ENCODE results near the gene RAI14. TPM values are rescaled to one million over a fixed set of nuclear protein-coding genes. Genes with fewer than 3 reads are reported as not detected.

Gene RAI14
- total and polyA plus RNA-seq, 4 experiments from 2014 or later = 0.15 to 2.6 (median 2.1) TPM

DNA sequence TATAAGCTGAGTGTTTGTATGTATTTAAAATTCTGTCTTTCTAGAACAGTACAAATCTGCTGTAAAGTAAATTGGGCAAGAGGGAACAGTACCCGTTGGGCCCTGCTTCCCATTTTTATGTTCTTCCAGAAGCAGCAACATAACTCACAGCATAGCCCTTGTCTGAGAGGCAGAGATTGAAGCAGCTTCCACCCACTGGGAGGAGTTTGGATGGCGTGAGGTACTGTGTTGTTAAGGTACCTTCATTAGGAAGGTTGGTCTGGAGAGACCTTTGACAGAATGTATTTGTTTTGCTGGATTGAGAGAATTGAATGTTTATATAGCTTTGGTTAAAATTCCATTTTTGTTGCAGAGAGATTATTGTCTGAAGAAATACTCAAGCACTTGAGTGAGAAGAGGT, 24.8 kb downstream of the RAI14 start:
- intact Hi-C loops (cut with micrococcal nuclease) = no loop called here
- Mint-ChIP-seq H3K27ac (no peak overlapping the region), H3K36me3 (no peaks in the 10 kb centered on the region), H3K9me3 (no peaks in the 10 kb centered on the region), H3K27me3 (peaks cover 2 to 3% of the 10 kb centered on the region in 2 donors), H3K4me1 (no peaks in the 10 kb centered on the region), H3K4me3 (no peak overlapping the region)
- no peak overlapping the region for H3K27ac ChIP-seq (ENCODE audit: low read depth, low read length)
- H3K36me3 ChIP-seq (ENCODE audit: insufficient read depth, low read length) = no peaks in the 10 kb centered on the region
- ChIA-PET POLR2A (ENCODE audit: partially characterized antibody) (no interaction called here), CTCF (ENCODE audit: partially characterized antibody) (no interaction called here)
- H3K4me3 ChIP-seq (ENCODE audit: low read length in 2 of 2) = no peak overlapping the region
- no peaks in the 10 kb centered on the region for H3K4me1 ChIP-seq (ENCODE audit: insufficient read depth, low read length)
- H3K9me3 ChIP-seq (ENCODE audit: control insufficient read depth in 1 of 2, low read length in 2 of 2) = no peaks in the 10 kb centered on the region
- no peak for DNase-seq
- H3K27me3 ChIP-seq (ENCODE audit: insufficient read depth, low read length) = no peaks in the 10 kb centered on the region

DNA sequence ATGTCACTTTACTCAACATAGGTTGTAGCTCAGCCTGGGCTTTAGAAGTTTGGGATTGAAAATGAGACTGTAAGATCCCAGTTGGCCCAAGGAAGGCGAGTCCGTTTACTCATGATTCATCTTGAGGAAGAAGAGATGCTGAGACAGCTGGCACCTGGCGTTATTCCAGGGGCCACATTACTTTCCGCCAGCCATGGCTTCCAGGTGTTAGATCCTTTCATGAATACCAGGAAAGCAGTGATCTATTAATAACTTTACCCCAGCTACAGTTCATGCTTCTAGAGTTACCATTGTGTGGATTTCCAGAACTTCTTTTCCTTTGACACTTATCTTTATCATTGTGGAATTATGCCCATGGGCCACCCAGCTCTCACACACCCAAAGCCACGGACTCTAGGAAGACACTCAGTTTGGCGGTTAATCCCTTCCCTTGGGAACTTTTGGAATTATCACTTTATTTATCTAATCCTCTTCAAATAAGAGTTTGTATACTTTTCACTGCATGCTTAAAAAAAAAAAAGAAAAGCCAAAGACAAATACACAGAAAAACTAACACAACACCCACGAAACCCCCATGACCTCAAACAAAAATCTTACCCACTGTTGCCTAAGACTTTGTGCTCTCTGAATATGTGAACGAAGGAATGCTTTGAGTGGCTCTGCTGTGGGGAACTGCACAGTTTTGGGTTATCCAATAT, 26.9 kb downstream of the RAI14 start:
- ChIA-PET POLR2A (ENCODE audit: partially characterized antibody) (no interaction called here), CTCF (ENCODE audit: partially characterized antibody) (no interaction called here)
- intact Hi-C loops (cut with micrococcal nuclease) = no loop called here
- H3K4me3 ChIP-seq (ENCODE audit: low read length in 2 of 2) = no peak overlapping the region
- no peak for DNase-seq
- no peaks in the 10 kb centered on the region for H3K4me1 ChIP-seq (ENCODE audit: insufficient read depth, low read length)
- Mint-ChIP-seq H3K4me3 (no peak overlapping the region), H3K4me1 (no peaks in the 10 kb centered on the region), H3K9me3 (no peaks in the 10 kb centered on the region), H3K27ac (no peak overlapping the region), H3K27me3 (peaks cover 2 to 3% of the 10 kb centered on the region in 2 donors), H3K36me3 (peaks cover 0 to 4% of the 10 kb centered on the region in 2 donors)
- H3K9me3 ChIP-seq (ENCODE audit: control insufficient read depth in 1 of 2, low read length in 2 of 2) = no peaks in the 10 kb centered on the region
- no peaks in the 10 kb centered on the region for H3K27me3 ChIP-seq (ENCODE audit: insufficient read depth, low read length)
- no peaks in the 10 kb centered on the region for H3K36me3 ChIP-seq (ENCODE audit: insufficient read depth, low read length)
- no peak overlapping the region for H3K27ac ChIP-seq (ENCODE audit: low read depth, low read length)

- intact Hi-C loops (cut with micrococcal nuclease) = no loop called here
- Mint-ChIP-seq H3K9me3 (no peaks in the 10 kb centered on the region), H3K4me3 (no peak overlapping the region), H3K4me1 (no peaks in the 10 kb centered on the region), H3K27me3 (peaks cover 1 to 2% of the 10 kb centered on the region in 2 donors), H3K27ac (no peak overlapping the region), H3K36me3 (peaks cover 0 to 4% of the 10 kb centered on the region in 2 donors)
- no peak overlapping the region for H3K27ac ChIP-seq (ENCODE audit: low read depth, low read length)
- DNase-seq = no peak
- ChIA-PET CTCF (ENCODE audit: partially characterized antibody) (no interaction called here), POLR2A (ENCODE audit: partially characterized antibody) (no interaction called here)
- no peaks in the 10 kb centered on the region for H3K36me3 ChIP-seq (ENCODE audit: insufficient read depth, low read length)
- no peak overlapping the region for H3K4me3 ChIP-seq (ENCODE audit: low read length in 2 of 2)
- no peaks in the 10 kb centered on the region for H3K4me1 ChIP-seq (ENCODE audit: insufficient read depth, low read length)
- no peaks in the 10 kb centered on the region for H3K27me3 ChIP-seq (ENCODE audit: insufficient read depth, low read length)
- no peaks in the 10 kb centered on the region for H3K9me3 ChIP-seq (ENCODE audit: control insufficient read depth in 1 of 2, low read length in 2 of 2)
Measured at GRCh38 chr5:34684281-34684979, 28.3 kb downstream of the RAI14 start.

GRCh38 chr5:34684980-34685352, 28.8 kb downstream of the RAI14 start:
- Histone ChIP-seq H3K27me3 (ENCODE audit: insufficient read depth, low read length) (no peaks in the 10 kb centered on the region), H3K27ac (ENCODE audit: low read depth, low read length) (no peak overlapping the region), H3K36me3 (ENCODE audit: insufficient read depth, low read length) (no peaks in the 10 kb centered on the region), H3K9me3 (ENCODE audit: control insufficient read depth in 1 of 2, low read length in 2 of 2) (no peaks in the 10 kb centered on the region), H3K4me1 (ENCODE audit: insufficient read depth, low read length) (no peaks in the 10 kb centered on the region), H3K4me3 (ENCODE audit: low read length in 2 of 2) (no peak overlapping the region)
- no peaks in the 10 kb centered on the region for H3K4me1 Mint-ChIP-seq
- no peak for DNase-seq
- ChIA-PET CTCF (ENCODE audit: partially characterized antibody) (no interaction called here), POLR2A (ENCODE audit: partially characterized antibody) (no interaction called here)
- no peaks in the 10 kb centered on the region for H3K9me3 Mint-ChIP-seq
- peaks cover 1 to 2% of the 10 kb centered on the region in 2 donors for H3K27me3 Mint-ChIP-seq
- no peak overlapping the region for H3K4me3 Mint-ChIP-seq
- intact Hi-C loops (cut with micrococcal nuclease) = no loop called here
- H3K27ac Mint-ChIP-seq = no peak overlapping the region
- H3K36me3 Mint-ChIP-seq = peaks cover 0 to 4% of the 10 kb centered on the region in 2 donors

- Mint-ChIP-seq H3K27ac (no peak overlapping the region), H3K36me3 (peaks cover 0 to 4% of the 10 kb centered on the region in 2 donors), H3K4me1 (no peaks in the 10 kb centered on the region), H3K4me3 (no peak overlapping the region), H3K9me3 (no peaks in the 10 kb centered on the region), H3K27me3 (peaks cover 1 to 2% of the 10 kb centered on the region in 2 donors)
- H3K4me3 ChIP-seq (ENCODE audit: low read length in 2 of 2) = no peak overlapping the region
- H3K9me3 ChIP-seq (ENCODE audit: control insufficient read depth in 1 of 2, low read length in 2 of 2) = no peaks in the 10 kb centered on the region
- no peaks in the 10 kb centered on the region for H3K36me3 ChIP-seq (ENCODE audit: insufficient read depth, low read length)
- ChIA-PET POLR2A (ENCODE audit: partially characterized antibody) (no interaction called here), CTCF (ENCODE audit: partially characterized antibody) (no interaction called here)
- DNase-seq = no peak
- intact Hi-C loops (cut with micrococcal nuclease) = no loop called here
- no peaks in the 10 kb centered on the region for H3K4me1 ChIP-seq (ENCODE audit: insufficient read depth, low read length)
- H3K27ac ChIP-seq (ENCODE audit: low read depth, low read length) = no peak overlapping the region
- no peaks in the 10 kb centered on the region for H3K27me3 ChIP-seq (ENCODE audit: insufficient read depth, low read length)
Measured at GRCh38 chr5:34685485-34686165, 29.5 kb downstream of the RAI14 start.

DNA sequence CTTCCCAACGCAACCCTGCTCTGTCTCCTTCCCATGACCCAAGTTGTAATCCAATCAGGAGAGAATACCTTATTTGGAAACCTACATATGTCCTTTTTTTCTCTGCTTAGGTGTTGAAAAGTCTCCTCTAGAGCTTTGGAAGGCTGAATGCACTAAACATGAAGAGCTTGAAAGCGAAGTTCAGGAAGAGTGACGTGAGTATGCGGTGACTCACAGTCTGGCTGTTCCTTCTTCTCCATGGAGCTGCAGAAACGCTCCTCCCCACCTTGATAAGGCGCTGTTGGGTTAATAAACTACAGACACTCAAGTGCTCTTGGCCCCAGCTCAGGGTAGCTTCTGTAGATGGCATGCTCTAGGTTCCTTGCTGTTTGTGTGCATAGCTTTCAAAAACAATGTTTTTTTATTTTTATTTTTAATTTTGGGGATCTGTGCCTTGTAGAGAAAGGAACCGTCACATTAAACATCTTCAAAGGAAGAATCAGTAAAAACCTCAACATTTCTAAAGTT, 30.7 kb downstream of the RAI14 start:
- DNase-seq = no peak
- ChIA-PET CTCF (ENCODE audit: partially characterized antibody) (no interaction called here), POLR2A (ENCODE audit: partially characterized antibody) (no interaction called here)
- Histone ChIP-seq H3K27ac (ENCODE audit: low read depth, low read length) (no peak overlapping the region), H3K4me3 (ENCODE audit: low read length in 2 of 2) (no peak overlapping the region), H3K36me3 (ENCODE audit: insufficient read depth, low read length) (no peaks in the 10 kb centered on the region), H3K9me3 (ENCODE audit: control insufficient read depth in 1 of 2, low read length in 2 of 2) (no peaks in the 10 kb centered on the region), H3K4me1 (ENCODE audit: insufficient read depth, low read length) (no peaks in the 10 kb centered on the region), H3K27me3 (ENCODE audit: insufficient read depth, low read length) (no peaks in the 10 kb centered on the region)
- H3K4me1 Mint-ChIP-seq = no peaks in the 10 kb centered on the region
- H3K27ac Mint-ChIP-seq = no peak overlapping the region
- H3K36me3 Mint-ChIP-seq = peaks cover 0 to 4% of the 10 kb centered on the region in 2 donors
- no peaks in the 10 kb centered on the region for H3K9me3 Mint-ChIP-seq
- peaks cover 1 to 2% of the 10 kb centered on the region in 2 donors for H3K27me3 Mint-ChIP-seq
- intact Hi-C loops (cut with micrococcal nuclease) = no loop called here
- H3K4me3 Mint-ChIP-seq = no peak overlapping the region

- no peaks in the 10 kb centered on the region for H3K4me1 ChIP-seq (ENCODE audit: insufficient read depth, low read length)
- H3K27me3 ChIP-seq (ENCODE audit: insufficient read depth, low read length) = no peaks in the 10 kb centered on the region
- Mint-ChIP-seq H3K4me3 (no peak overlapping the region), H3K36me3 (peaks cover 0 to 4% of the 10 kb centered on the region in 2 donors), H3K27me3 (peaks cover 1 to 2% of the 10 kb centered on the region in 2 donors), H3K27ac (no peak overlapping the region), H3K9me3 (no peaks in the 10 kb centered on the region), H3K4me1 (no peaks in the 10 kb centered on the region)
- ChIA-PET CTCF (ENCODE audit: partially characterized antibody) (no interaction called here), POLR2A (ENCODE audit: partially characterized antibody) (no interaction called here)
- no peak for DNase-seq
- no peaks in the 10 kb centered on the region for H3K9me3 ChIP-seq (ENCODE audit: control insufficient read depth in 1 of 2, low read length in 2 of 2)
- H3K4me3 ChIP-seq (ENCODE audit: low read length in 2 of 2) = no peak overlapping the region
- intact Hi-C loops (cut with micrococcal nuclease) = no loop called here
- no peak overlapping the region for H3K27ac ChIP-seq (ENCODE audit: low read depth, low read length)
- no peaks in the 10 kb centered on the region for H3K36me3 ChIP-seq (ENCODE audit: insufficient read depth, low read length)
Measured at GRCh38 chr5:34687269-34688011, 31.3 kb downstream of the RAI14 start.
